GM18873 (cell line): ENCODE data around the gene IRX2.

ENCODE experiments used
- ATAC-seq: cut with Tn5 transposase; IDR thresholded peaks from one replicate; pipeline ENCODE4 v1.9.1; 2021; ENCODE audit warnings: mild to moderate bottlenecking, moderate library complexity, moderate number of reproducible peaks; ENCODE audit not compliant: unreplicated experiment, low FRiP score

Gene IRX2

GRCh38 chr5:2742921-2743679 lies 8.4 kb downstream of the IRX2 start:
- no peak for ATAC-seq

- no peak for ATAC-seq
Measured at GRCh38 chr5:2741956-2742355, 9.5 kb downstream of the IRX2 start.

GRCh38 chr5:2740876-2741555 lies 10.5 kb downstream of the IRX2 start:
- ATAC-seq, result no peak

- ATAC-seq, result no peak
Measured at GRCh38 chr5:2740051-2740875, 11.2 kb downstream of the IRX2 start.

GRCh38 chr5:2739360-2740050 lies 12.0 kb downstream of the IRX2 start:
- no peak for ATAC-seq

- no peak for ATAC-seq
Measured at GRCh38 chr5:2738700-2739359, 12.6 kb downstream of the IRX2 start.

- no peak for ATAC-seq
Measured at GRCh38 chr5:2738156-2738699, 13.2 kb downstream of the IRX2 start.

- ATAC-seq, result no peak
Measured at GRCh38 chr5:2737273-2738155, 14.0 kb downstream of the IRX2 start.

GRCh38 chr5:2736872-2737271 lies 14.6 kb downstream of the IRX2 start:
- ATAC-seq, result no peak

- ATAC-seq, result no peak
Measured at GRCh38 chr5:2735996-2736395, 15.5 kb downstream of the IRX2 start.

- no peak for ATAC-seq
Measured at GRCh38 chr5:2732850-2733249, 18.6 kb downstream of the IRX2 start.

- no peak for ATAC-seq
Measured at GRCh38 chr5:2732004-2732403, 19.5 kb downstream of the IRX2 start.

- ATAC-seq, result no peak
Measured at GRCh38 chr5:2729189-2729588, 22.3 kb downstream of the IRX2 start.

GRCh38 chr5:2727550-2727949 lies 23.9 kb downstream of the IRX2 start:
- ATAC-seq, result no peak

- no peak for ATAC-seq
Measured at GRCh38 chr5:2725980-2726765, 25.3 kb downstream of the IRX2 start.

- no peak for ATAC-seq
Measured at GRCh38 chr5:2724831-2725230, 26.6 kb downstream of the IRX2 start.

GRCh38 chr5:2724031-2724581 lies 27.4 kb downstream of the IRX2 start:
- ATAC-seq, result no peak

- ATAC-seq, result no peak
Measured at GRCh38 chr5:2722901-2723300, 28.6 kb downstream of the IRX2 start.
